Neuronal stem cell (in vitro differentiated cells): ENCODE measurements around the gene CASD1. TPM values are rescaled to one million over a fixed set of nuclear protein-coding genes. Genes with fewer than 3 reads are reported as not detected.
A peak's percentile ranks its signal among the peaks of the same experiment; 100 is the strongest.

Experiments
- DNase-seq: peaks from one replicate; pipeline ENCODE4 v3.0.0-alpha.2; 2013; ENCODE audit warnings: low spot score
- H2AFZ ChIP-seq: one replicate; pipeline ENCODE4 v1.6.1; 2013; ENCODE audit warnings: mild to moderate bottlenecking, low read length, inconsistent platforms
- H2AK5ac ChIP-seq: 2 replicates; pipeline ENCODE4 v1.6.1; 2013; ENCODE audit warnings: low read depth, mild to moderate bottlenecking, inconsistent platforms, low read length, moderate library complexity, mixed read lengths
- H2BK120ac ChIP-seq: 2 replicates; pipeline ENCODE4 v1.6.1; 2013; ENCODE audit warnings: low read depth, mild to moderate bottlenecking, inconsistent platforms, low read length, moderate library complexity, mixed read lengths
- H2BK12ac ChIP-seq: one replicate; pipeline ENCODE4 v1.6.1; 2013; ENCODE audit warnings: low read length, inconsistent platforms
- H2BK15ac ChIP-seq: 2 replicates; pipeline ENCODE4 v1.6.1; 2013; ENCODE audit warnings: mild to moderate bottlenecking, low read length, inconsistent platforms, mixed read lengths
- H2BK5ac ChIP-seq: one replicate; pipeline ENCODE4 v1.6.1; 2013; ENCODE audit warnings: inconsistent platforms, mild to moderate bottlenecking, low read length, moderate library complexity
- H3K14ac ChIP-seq: one replicate; pipeline ENCODE4 v1.6.1; 2013; ENCODE audit warnings: low read length, inconsistent platforms
- H3K18ac ChIP-seq: 2 replicates; pipeline ENCODE4 v1.6.1; 2013; ENCODE audit warnings: low read length, inconsistent platforms
- H3K23ac ChIP-seq: 2 replicates; pipeline ENCODE4 v1.6.1; 2013; ENCODE audit warnings: low read depth, mild to moderate bottlenecking, mixed read lengths, low read length, inconsistent platforms; ENCODE audit not compliant: poor library complexity
- H3K27ac ChIP-seq: replicated peaks from 3 replicates; pipeline ENCODE4 v1.5.1; 2013; ENCODE audit warnings: low read length, inconsistent platforms
- H3K27me3 ChIP-seq, 3 experiments: 2 replicates each; pipeline ENCODE4 v1.6.1; 2013; ENCODE audit warnings: low read length in 3 of 3, mild to moderate bottlenecking in 2 of 3, inconsistent platforms in 1 of 3, low read depth in 1 of 3, mixed read lengths in 1 of 3, moderate library complexity in 1 of 3; ENCODE audit not compliant: control insufficient read depth in 3 of 3, insufficient read depth in 3 of 3
- H3K36me3 ChIP-seq, 2 donors: replicated peaks in 1 of 2; 2 replicates each; pipeline ENCODE4 v1.6.1; 2013; ENCODE audit warnings: low read length in 2 of 2; ENCODE audit not compliant: control insufficient read depth in 2 of 2, insufficient read depth in 2 of 2
- H3K4ac ChIP-seq: 2 replicates; pipeline ENCODE4 v1.6.1; 2013; ENCODE audit warnings: inconsistent platforms, mild to moderate bottlenecking, low read length, moderate library complexity
- H3K4me1 ChIP-seq, 2 donors: 1 replicate in 1 of 2; 2 replicates in 1 of 2; pipeline ENCODE4 v1.6.1; 2013; ENCODE audit warnings: low read length in 2 of 2, low read depth in 1 of 2; ENCODE audit not compliant: control insufficient read depth in 2 of 2, insufficient read depth in 1 of 2
- H3K4me2 ChIP-seq: one replicate; pipeline ENCODE4 v1.6.1; 2013; ENCODE audit warnings: mild to moderate bottlenecking, low read length, inconsistent platforms; ENCODE audit not compliant: insufficient read depth, poor library complexity, severe bottlenecking
- H3K4me3 ChIP-seq, 2 donors: 2 replicates each; pipeline ENCODE4 v1.5.1; 2013; ENCODE audit warnings: low read length in 2 of 2, mild to moderate bottlenecking in 2 of 2, inconsistent platforms in 1 of 2, moderate library complexity in 1 of 2
- H3K79me1 ChIP-seq: one replicate; pipeline ENCODE4 v1.6.1; 2013; ENCODE audit warnings: low read depth, mild to moderate bottlenecking, inconsistent platforms, low read length, moderate library complexity
- H3K9ac ChIP-seq: one replicate; pipeline ENCODE4 v1.6.1; 2013; ENCODE audit warnings: mild to moderate bottlenecking, low read depth, low read length, inconsistent platforms; ENCODE audit not compliant: poor library complexity
- H3K9me3 ChIP-seq, 2 donors: replicated peaks in 1 of 2; 2 replicates each; pipeline versions ENCODE3 to v1.6.1; 2013; ENCODE audit warnings: low read length in 2 of 2, mild to moderate bottlenecking in 2 of 2, inconsistent platforms in 1 of 2, low read depth in 1 of 2, mixed read lengths in 1 of 2, moderate library complexity in 1 of 2; ENCODE audit not compliant: control insufficient read depth in 2 of 2, insufficient read depth in 1 of 2
- H4K8ac ChIP-seq: one replicate; pipeline ENCODE4 v1.6.1; 2013; ENCODE audit warnings: low read depth, mild to moderate bottlenecking, inconsistent platforms, low read length, moderate library complexity
- H4K91ac ChIP-seq: one replicate; pipeline ENCODE4 v1.6.1; 2013; ENCODE audit warnings: low read length, low read depth, mild to moderate bottlenecking, inconsistent platforms; ENCODE audit not compliant: poor library complexity
- WGBS, 2 donors: extraction: QIAGEN DNeasy Blood & Tissue Kit; methylation state at CpG; one replicate each; pipeline ENCODE4 v1.1.7; 2013; ENCODE audit warnings: missing lambda C conversion rate in 2 of 2, mixed read lengths in 1 of 2; ENCODE audit not compliant: insufficient read length in 2 of 2, insufficient replicate concordance in 1 of 2; ENCODE audit errors: extremely low coverage in 2 of 2; 5-methylcytosine and 5-hydroxymethylcytosine counted together
- polyA plus RNA-seq, 2 experiments: library from polyadenylated mRNA; stranded (reverse); fragments of 200-250 nt; gene quantifications; one replicate each; pipeline ENCODE4 v1.2.3, GENCODE V29; 2013

The CASD1 gene
- 37.6 TPM for polyA plus RNA-seq (2013, experiment 1 of 2)
- 38.3 TPM for polyA plus RNA-seq (2013, experiment 2 of 2)

DNA sequence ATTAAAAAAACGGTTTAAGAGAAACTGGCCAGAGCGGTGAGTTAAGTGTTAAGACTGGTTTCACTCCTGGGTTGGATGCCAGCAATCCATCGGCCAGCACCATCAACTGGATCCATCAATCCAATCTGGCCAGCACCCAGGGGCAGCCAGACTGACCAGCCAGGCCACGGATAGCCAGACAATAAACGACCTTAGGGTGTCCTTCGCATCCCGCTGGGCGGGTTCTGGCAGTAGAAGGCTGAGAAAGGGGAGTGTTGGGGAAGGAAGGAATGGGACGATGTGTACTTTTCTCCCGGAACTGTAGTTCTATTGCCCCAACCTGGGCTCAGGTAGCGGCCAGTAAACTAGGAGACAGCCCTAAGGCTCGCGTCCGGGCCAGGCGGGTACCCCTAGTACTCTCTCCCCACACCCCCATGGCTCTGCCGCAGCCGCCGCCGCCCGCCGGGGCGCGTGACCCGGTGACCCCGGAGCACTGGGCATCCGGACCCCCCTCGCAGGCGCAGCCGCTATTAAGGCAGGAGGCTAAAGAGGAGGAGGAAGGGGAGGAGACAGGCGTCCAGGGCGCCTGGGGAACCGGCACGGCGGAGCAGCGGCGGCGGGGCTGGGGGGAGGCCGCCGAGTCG lies at the start of gene CASD1:
TSS of gene CASD1 (plus strand) at position 546 of the 623 bp plus-strand sequence. CDS start 276 bp downstream, outside the sequence.
- H2BK12ac ChIP-seq: no peak within 1 kb of the TSS
- DNase-seq: peak; percentile 59

DNA sequence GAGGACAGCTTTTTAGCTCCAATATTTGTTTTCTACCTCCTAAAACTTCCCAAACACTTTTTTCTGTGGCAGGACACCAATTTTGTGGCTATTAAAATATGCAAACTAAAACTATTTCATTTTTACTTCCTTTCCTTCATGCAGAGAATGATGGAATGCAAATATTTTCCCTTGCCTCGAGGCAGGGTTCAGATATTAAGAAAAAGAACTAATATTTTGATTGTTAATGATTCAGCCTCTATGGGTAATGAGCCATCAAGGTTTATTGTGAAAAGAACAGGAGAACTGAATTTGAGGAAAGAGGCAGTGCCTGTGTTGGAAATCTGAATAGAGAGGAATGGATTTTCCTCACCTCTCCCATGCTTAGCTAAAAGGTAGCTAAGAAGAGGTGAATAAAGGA lies 43.1 kb upstream of the CASD1 start:
- no peak overlapping the region for H3K23ac ChIP-seq
- H2BK12ac ChIP-seq: no peak overlapping the region
- H3K36me3 ChIP-seq: no peaks in the 10 kb centered on the region
- H3K14ac ChIP-seq: no peak overlapping the region
- H4K91ac ChIP-seq: no peak overlapping the region
- H3K4ac ChIP-seq: no peak overlapping the region
- H3K9ac ChIP-seq: no peak overlapping the region
- no peak for DNase-seq
- no peaks in the 10 kb centered on the region for H3K4me1 ChIP-seq
- H3K9me3 ChIP-seq: peaks cover 0 to under 1% of the 10 kb centered on the region in 2 donors
- H3K18ac ChIP-seq: no peak overlapping the region
- H2BK120ac ChIP-seq: no peak overlapping the region
- no peak overlapping the region for H3K4me2 ChIP-seq
- no peaks in the 10 kb centered on the region for H3K27me3 ChIP-seq
- WGBS, 2 donors: no CpG with 5 or more reads among the region's 1 CpG
- H4K8ac ChIP-seq: no peak overlapping the region
- H3K79me1 ChIP-seq: no peaks in the 10 kb centered on the region
- H2BK5ac ChIP-seq: no peak overlapping the region
- H2AFZ ChIP-seq: no peak overlapping the region
- no peak overlapping the region for H3K4me3 ChIP-seq
- H2BK15ac ChIP-seq: no peak overlapping the region
- no peak overlapping the region for H2AK5ac ChIP-seq
- no peak overlapping the region for H3K27ac ChIP-seq

More for the DNA sequence above, at the start of gene CASD1:
- Histone ChIP-seq H3K9ac (peak within 1 kb of the TSS; percentile 100), H3K18ac (peak within 1 kb of the TSS; percentile 100), H3K4me1 (peaks cover 11 to 13% of the 10 kb centered on the region in 2 donors), H3K4me3 (peak within 1 kb of the TSS; percentile 95 to 100), H3K27me3 (no peaks in the 10 kb centered on the region), H2BK5ac (peak within 1 kb of the TSS; percentile 92), H3K23ac (peak within 1 kb of the TSS; percentile 91), H4K8ac (peak within 1 kb of the TSS; percentile 87), H3K4ac (peak within 1 kb of the TSS; percentile 99), H2AFZ (peak within 1 kb of the TSS; percentile 98), H3K36me3 (peaks cover 0 to 12% of the 10 kb centered on the region in 2 donors), H2BK15ac (peak within 1 kb of the TSS; percentile 96), H4K91ac (peak within 1 kb of the TSS; percentile 76), H3K4me2 (peak within 1 kb of the TSS; percentile 81), H2BK120ac (peak within 1 kb of the TSS; percentile 99), H3K27ac (peak within 1 kb of the TSS; percentile 92), H3K14ac (peak within 1 kb of the TSS; percentile 99), H2AK5ac (peak within 1 kb of the TSS; percentile 87), H3K79me1 (peaks cover 1% of the 10 kb centered on the region), H3K9me3 (no peaks in the 10 kb centered on the region)
- WGBS, 2 donors: no CpG with 5 or more reads among the region's 40 CpGs

DNA sequence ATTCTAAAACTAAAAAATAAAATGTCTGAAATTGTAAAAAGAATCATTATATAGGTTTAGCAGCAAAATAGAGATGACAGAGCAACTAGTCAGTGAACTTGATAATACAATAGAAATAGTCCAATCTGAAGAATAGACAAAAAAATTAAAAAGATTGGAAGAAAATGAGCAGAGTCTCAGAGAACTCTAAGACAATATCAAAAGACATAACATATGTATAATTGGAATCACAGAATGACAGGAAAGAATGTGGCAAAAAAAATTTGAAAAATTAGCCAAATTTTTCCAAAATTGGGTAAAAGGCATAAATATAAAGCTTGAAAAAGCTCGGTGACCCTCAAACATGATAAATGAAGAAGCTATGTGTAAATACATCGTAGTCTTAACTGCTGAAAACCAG lies 38.0 kb upstream of the CASD1 start:
- Histone ChIP-seq H3K18ac (no peak overlapping the region), H2BK15ac (no peak overlapping the region), H2AK5ac (no peak overlapping the region), H3K9ac (no peak overlapping the region), H3K4me3 (no peak overlapping the region), H3K23ac (no peak overlapping the region), H3K14ac (no peak overlapping the region), H3K9me3 (peaks cover 0 to 5% of the 10 kb centered on the region in 2 donors), H4K91ac (no peak overlapping the region), H2BK5ac (no peak overlapping the region), H2BK120ac (no peak overlapping the region), H2BK12ac (no peak overlapping the region), H3K27me3 (no peaks in the 10 kb centered on the region), H3K79me1 (no peaks in the 10 kb centered on the region), H3K4me1 (no peaks in the 10 kb centered on the region), H3K27ac (no peak overlapping the region), H4K8ac (no peak overlapping the region), H2AFZ (no peak overlapping the region), H3K4ac (no peak overlapping the region), H3K36me3 (no peaks in the 10 kb centered on the region), H3K4me2 (no peak overlapping the region)
- DNase-seq: no peak
- WGBS, 2 donors: no CpG with 5 or more reads among the region's 2 CpGs

DNA sequence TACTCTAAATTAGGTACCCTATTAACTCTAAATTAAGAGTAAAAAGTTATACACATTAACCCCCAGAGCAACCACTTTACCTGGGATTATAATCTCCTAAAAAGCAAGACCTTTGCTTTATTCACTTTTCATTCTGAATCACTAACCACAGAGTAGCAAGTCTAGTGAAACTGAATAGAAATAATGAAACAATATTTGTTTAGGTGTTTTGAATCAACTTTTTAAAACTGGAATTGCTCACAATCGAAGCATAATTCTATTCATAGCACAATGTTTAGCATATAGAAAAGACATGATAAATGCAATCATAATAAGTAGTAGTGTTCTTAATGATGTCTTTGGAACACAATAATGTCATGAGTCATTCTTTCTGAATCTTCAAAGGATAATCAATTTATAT lies 37.0 kb upstream of the CASD1 start:
- H3K9me3 ChIP-seq: peaks cover 0 to 5% of the 10 kb centered on the region in 2 donors
- no peaks in the 10 kb centered on the region for H3K36me3 ChIP-seq
- H3K18ac ChIP-seq: no peak overlapping the region
- no peaks in the 10 kb centered on the region for H3K4me1 ChIP-seq
- no CpG with 5 or more reads among the region's 1 CpG for WGBS, 2 donors
- no peak overlapping the region for H3K9ac ChIP-seq
- DNase-seq: no peak
- no peak overlapping the region for H3K27ac ChIP-seq
- no peaks in the 10 kb centered on the region for H3K27me3 ChIP-seq
- no peak overlapping the region for H2AK5ac ChIP-seq
- H3K79me1 ChIP-seq: no peaks in the 10 kb centered on the region
- no peak overlapping the region for H3K14ac ChIP-seq
- H2BK5ac ChIP-seq: no peak overlapping the region
- no peak overlapping the region for H2BK120ac ChIP-seq
- H3K4ac ChIP-seq: no peak overlapping the region
- no peak overlapping the region for H3K23ac ChIP-seq
- no peak overlapping the region for H3K4me3 ChIP-seq
- no peak overlapping the region for H2BK12ac ChIP-seq
- H3K4me2 ChIP-seq: no peak overlapping the region
- H4K8ac ChIP-seq: no peak overlapping the region
- no peak overlapping the region for H2AFZ ChIP-seq
- no peak overlapping the region for H4K91ac ChIP-seq
- H2BK15ac ChIP-seq: no peak overlapping the region
